ENCODE measurements around the gene REG1B. TPM values are rescaled to one million over a fixed set of nuclear protein-coding genes. Genes with fewer than 3 reads are reported as not detected.

The REG1B gene
- total RNA-seq, 1 donor from 2014 or later = not detected

DNA sequence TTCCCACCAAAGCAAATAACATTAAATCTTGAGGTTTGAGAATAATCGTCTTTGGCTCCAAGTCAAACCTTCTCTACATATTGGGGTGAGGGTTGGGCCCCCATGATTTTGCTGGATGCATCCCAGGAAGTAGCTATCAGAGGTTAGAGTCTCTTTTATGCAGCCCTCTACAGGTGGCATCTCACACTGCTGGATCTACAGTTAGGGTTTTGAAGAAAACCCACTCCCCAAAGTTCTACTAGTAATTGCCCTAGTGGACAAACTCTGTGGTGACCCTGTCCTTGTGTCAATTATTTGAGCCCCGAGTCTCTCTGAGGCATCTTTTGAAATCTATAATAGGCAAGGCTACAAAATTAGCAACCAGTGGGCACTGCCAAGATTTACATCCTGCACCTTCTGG is 17.5 kb upstream of the REG1B start:
- DNase-seq (ENCODE audit: low spot score) = no peak
- H3K27ac Mint-ChIP-seq = no peak overlapping the region
- H3K4me1 Mint-ChIP-seq (ENCODE audit: low read depth) = no peaks in the 10 kb centered on the region
- H3K36me3 Mint-ChIP-seq (ENCODE audit: low read depth) = no peaks in the 10 kb centered on the region
- no peaks in the 10 kb centered on the region for H3K27me3 Mint-ChIP-seq (ENCODE audit: low read depth)
- no peak overlapping the region for H3K4me3 Mint-ChIP-seq (ENCODE audit: low read depth)
- H3K9me3 Mint-ChIP-seq = peaks cover 19% of the 10 kb centered on the region
- intact Hi-C loops (cut with micrococcal nuclease) = no loop called here

DNA sequence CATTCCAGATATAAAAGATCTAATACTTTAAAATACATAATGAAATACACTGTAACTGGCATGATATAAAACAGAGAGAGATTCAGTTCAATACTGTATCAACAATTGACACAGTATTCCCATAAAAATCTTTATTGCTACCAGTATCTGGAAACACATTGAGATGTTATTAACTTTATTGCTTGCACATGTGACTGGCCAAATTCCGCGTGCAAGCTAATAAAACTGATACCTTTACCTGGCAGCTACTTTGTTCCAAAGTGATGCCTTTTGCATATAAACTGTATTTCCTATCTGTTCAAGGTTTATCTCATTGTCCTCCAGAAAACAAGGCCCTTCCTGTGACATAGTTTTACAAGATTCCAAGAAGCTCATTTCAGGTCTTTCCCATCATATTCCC is 15.4 kb upstream of the REG1B start:
- H3K9me3 Mint-ChIP-seq = peaks cover 17% of the 10 kb centered on the region
- no peaks in the 10 kb centered on the region for H3K36me3 Mint-ChIP-seq (ENCODE audit: low read depth)
- no peaks in the 10 kb centered on the region for H3K27me3 Mint-ChIP-seq (ENCODE audit: low read depth)
- no peak for DNase-seq (ENCODE audit: low spot score)
- no peaks in the 10 kb centered on the region for H3K4me1 Mint-ChIP-seq (ENCODE audit: low read depth)
- H3K4me3 Mint-ChIP-seq (ENCODE audit: low read depth) = no peak overlapping the region
- H3K27ac Mint-ChIP-seq = no peak overlapping the region
- intact Hi-C loops (cut with micrococcal nuclease) = no loop called here

DNA sequence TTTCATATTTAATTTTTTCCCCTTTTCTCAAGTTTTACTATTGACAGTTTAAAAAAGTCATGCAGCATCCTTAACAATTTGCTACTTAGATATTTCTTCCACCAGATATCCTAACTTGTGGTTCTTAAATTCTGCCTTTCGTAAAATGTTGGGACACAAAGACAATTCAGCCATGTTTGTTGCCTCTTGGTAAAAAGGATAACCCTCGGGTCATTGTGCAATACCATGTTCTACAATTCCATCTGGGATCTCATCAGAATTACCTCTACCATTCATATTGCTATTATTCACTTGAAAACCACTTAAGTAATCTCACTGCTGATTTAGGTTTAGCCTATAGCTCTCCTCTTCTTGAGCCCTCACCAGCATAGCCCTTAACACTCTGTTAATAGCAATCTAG is 13.2 kb upstream of the REG1B start:
- intact Hi-C loops (cut with micrococcal nuclease) = no loop called here
- H3K4me1 Mint-ChIP-seq (ENCODE audit: low read depth) = no peaks in the 10 kb centered on the region
- no peak overlapping the region for H3K27ac Mint-ChIP-seq
- H3K27me3 Mint-ChIP-seq (ENCODE audit: low read depth) = no peaks in the 10 kb centered on the region
- no peaks in the 10 kb centered on the region for H3K36me3 Mint-ChIP-seq (ENCODE audit: low read depth)
- peaks cover 29% of the 10 kb centered on the region for H3K9me3 Mint-ChIP-seq
- DNase-seq (ENCODE audit: low spot score) = no peak
- H3K4me3 Mint-ChIP-seq (ENCODE audit: low read depth) = no peak overlapping the region

DNA sequence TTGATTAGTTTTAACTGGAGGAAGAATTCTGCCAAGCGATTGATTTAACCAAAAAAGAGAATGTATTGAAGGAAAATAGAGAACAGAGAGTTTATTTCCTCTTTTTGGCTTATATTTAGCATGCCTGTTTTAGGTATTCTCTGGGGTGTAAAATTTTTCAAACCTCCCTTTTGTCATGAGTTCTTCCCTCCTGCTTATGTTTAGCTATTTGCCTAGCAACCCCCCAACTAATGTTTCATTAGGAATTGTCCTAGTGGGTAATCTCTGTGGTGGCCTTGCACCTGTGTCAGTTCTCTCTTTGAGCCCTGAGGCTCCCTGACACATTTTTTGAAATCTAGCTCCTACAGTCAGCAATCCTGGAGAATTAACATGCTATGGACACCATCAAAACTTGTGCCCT is 12.5 kb upstream of the REG1B start:
- Mint-ChIP-seq H3K27ac (no peak overlapping the region), H3K27me3 (ENCODE audit: low read depth) (no peaks in the 10 kb centered on the region), H3K9me3 (peaks cover 29% of the 10 kb centered on the region), H3K4me1 (ENCODE audit: low read depth) (no peaks in the 10 kb centered on the region), H3K4me3 (ENCODE audit: low read depth) (no peak overlapping the region), H3K36me3 (ENCODE audit: low read depth) (no peaks in the 10 kb centered on the region)
- no peak for DNase-seq (ENCODE audit: low spot score)
- intact Hi-C loops (cut with micrococcal nuclease) = no loop called here

DNA sequence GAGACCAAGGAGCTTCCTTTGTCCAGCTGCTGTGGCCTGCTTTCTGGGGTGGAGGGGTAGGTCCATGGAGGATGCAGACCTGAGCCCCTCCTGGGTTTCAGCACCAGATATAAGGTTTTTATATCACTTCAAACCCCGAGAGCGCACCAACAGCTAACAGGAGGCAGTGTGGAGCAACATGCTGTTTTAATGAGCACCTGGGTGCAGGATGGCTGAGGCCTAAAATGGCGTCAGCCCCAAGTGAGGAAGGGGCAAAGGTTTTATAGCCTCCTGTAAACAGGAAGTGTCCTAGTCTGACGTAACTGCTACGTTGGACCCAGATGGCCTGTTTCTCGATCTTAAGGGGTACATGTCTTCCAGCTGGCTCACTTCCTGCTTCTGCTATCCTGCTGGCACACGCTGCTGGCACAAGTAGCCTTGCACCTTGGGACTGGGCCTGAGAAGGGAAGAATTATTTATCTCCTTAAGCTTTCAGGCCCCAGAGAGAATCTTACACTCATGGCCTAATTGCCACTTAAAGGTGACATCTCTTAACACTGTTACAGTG is 11.4 kb upstream of the REG1B start:
- DNase-seq (ENCODE audit: low spot score) = no peak
- H3K27ac Mint-ChIP-seq = no peak overlapping the region
- intact Hi-C loops (cut with micrococcal nuclease) = no loop called here
- H3K4me3 Mint-ChIP-seq (ENCODE audit: low read depth) = no peak overlapping the region
- no peaks in the 10 kb centered on the region for H3K4me1 Mint-ChIP-seq (ENCODE audit: low read depth)
- H3K27me3 Mint-ChIP-seq (ENCODE audit: low read depth) = no peaks in the 10 kb centered on the region
- H3K9me3 Mint-ChIP-seq = peaks cover 29% of the 10 kb centered on the region
- H3K36me3 Mint-ChIP-seq (ENCODE audit: low read depth) = no peaks in the 10 kb centered on the region

DNA sequence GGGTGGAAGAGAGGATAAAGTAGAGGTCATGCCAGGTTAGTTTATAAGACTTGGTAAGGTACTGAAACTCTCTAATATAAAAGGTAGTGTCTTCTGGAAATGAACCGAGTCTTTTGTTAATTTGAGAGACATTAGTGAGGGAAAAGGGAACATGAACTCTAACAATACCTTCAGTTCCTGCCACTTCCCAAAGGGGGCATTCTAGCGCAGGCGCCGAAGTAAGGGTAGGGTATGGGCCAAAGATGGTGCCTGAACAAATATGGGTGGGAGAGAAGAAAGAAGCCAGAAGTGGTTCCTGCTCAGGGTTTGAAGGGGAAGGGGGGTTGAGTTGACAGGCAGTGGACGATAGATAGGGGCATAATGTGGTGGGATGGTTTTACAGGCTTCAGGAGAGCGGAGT is 10.1 kb upstream of the REG1B start:
- no peaks in the 10 kb centered on the region for H3K36me3 Mint-ChIP-seq (ENCODE audit: low read depth)
- H3K9me3 Mint-ChIP-seq = peaks cover 25% of the 10 kb centered on the region
- DNase-seq (ENCODE audit: low spot score) = no peak
- no peak overlapping the region for H3K4me3 Mint-ChIP-seq (ENCODE audit: low read depth)
- no peaks in the 10 kb centered on the region for H3K4me1 Mint-ChIP-seq (ENCODE audit: low read depth)
- no peak overlapping the region for H3K27ac Mint-ChIP-seq
- no peaks in the 10 kb centered on the region for H3K27me3 Mint-ChIP-seq (ENCODE audit: low read depth)
- intact Hi-C loops (cut with micrococcal nuclease) = no loop called here

DNA sequence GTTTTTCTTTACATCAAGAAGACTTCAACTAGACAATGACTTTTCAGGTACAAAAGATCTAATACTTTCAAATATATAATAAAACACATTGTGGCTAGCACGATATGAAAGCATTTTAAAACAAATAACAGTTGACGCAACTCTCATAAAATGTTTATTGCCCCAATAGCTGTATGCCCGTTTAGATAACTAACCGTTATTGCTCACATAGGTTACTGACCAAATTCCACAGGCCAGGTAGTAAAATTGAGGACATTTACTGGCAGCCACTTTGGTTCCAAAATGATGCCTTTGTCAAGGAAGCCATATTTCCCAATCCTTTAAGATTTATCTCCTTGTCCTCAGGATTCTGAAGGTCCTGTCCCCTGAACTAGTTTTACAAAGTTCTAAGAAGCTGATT is 2.9 kb upstream of the REG1B start:
- Mint-ChIP-seq H3K4me3 (ENCODE audit: low read depth) (no peak overlapping the region), H3K36me3 (ENCODE audit: low read depth) (no peaks in the 10 kb centered on the region)

DNA sequence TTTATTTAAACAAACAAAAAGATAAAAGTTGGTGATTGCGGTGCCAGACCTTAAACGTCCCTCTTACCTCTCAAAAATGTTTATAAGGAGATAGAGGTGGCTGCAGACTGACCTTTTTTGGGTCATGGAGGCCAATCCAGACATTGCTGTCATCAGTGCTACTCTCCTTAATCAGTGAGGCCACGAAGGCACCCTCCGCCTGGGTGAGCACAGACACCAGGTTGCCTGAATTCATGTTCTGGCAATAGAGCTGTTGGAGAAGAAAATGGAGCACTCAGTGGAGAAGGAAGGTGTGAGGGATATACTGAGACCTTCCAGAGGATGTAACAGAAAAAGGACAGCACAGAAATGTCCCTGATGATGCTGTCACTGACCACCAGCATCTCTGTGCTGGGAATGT is 1.5 kb downstream of the REG1B start:
- Mint-ChIP-seq H3K27ac (no peak overlapping the region), H3K36me3 (ENCODE audit: low read depth) (no peaks in the 10 kb centered on the region), H3K9me3 (peaks cover 33% of the 10 kb centered on the region), H3K27me3 (ENCODE audit: low read depth) (no peaks in the 10 kb centered on the region), H3K4me1 (ENCODE audit: low read depth) (no peaks in the 10 kb centered on the region), H3K4me3 (ENCODE audit: low read depth) (no peak overlapping the region)
- no peak for DNase-seq (ENCODE audit: low spot score)
- intact Hi-C loops (cut with micrococcal nuclease) = no loop called here

More for the DNA sequence above, 2.9 kb upstream of the REG1B start:
- intact Hi-C loops (cut with micrococcal nuclease) = no loop called here
- H3K9me3 Mint-ChIP-seq = peaks cover 23% of the 10 kb centered on the region
- no peaks in the 10 kb centered on the region for H3K4me1 Mint-ChIP-seq (ENCODE audit: low read depth)
- no peaks in the 10 kb centered on the region for H3K27me3 Mint-ChIP-seq (ENCODE audit: low read depth)
- DNase-seq (ENCODE audit: low spot score) = no peak
- H3K27ac Mint-ChIP-seq = no peak overlapping the region

DNA sequence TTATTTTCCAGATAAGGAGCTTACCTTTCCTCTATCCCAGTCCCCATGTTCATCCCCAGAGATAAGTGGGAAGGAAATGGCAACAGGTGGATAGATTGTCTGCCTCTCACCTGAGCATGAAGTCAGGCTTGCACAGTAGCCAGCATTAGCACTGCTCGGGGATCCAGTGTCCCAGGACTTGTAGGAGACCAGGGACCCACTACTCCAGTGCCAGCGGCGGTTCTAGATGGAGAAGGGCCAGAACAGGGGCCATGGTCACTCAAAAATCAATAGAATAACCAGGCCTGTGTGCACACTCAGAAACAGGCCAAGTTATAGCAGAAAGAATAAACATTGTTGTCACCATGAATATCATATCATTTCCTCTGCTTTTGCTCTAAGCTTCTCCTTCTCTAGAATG is 2.4 kb downstream of the REG1B start:
- no peak overlapping the region for H3K27ac Mint-ChIP-seq
- H3K27me3 Mint-ChIP-seq (ENCODE audit: low read depth) = no peaks in the 10 kb centered on the region
- H3K36me3 Mint-ChIP-seq (ENCODE audit: low read depth) = no peaks in the 10 kb centered on the region
- intact Hi-C loops (cut with micrococcal nuclease) = no loop called here
- H3K4me3 Mint-ChIP-seq (ENCODE audit: low read depth) = no peak overlapping the region
- H3K4me1 Mint-ChIP-seq (ENCODE audit: low read depth) = no peaks in the 10 kb centered on the region
- DNase-seq (ENCODE audit: low spot score) = no peak
- H3K9me3 Mint-ChIP-seq = peaks cover 33% of the 10 kb centered on the region

DNA sequence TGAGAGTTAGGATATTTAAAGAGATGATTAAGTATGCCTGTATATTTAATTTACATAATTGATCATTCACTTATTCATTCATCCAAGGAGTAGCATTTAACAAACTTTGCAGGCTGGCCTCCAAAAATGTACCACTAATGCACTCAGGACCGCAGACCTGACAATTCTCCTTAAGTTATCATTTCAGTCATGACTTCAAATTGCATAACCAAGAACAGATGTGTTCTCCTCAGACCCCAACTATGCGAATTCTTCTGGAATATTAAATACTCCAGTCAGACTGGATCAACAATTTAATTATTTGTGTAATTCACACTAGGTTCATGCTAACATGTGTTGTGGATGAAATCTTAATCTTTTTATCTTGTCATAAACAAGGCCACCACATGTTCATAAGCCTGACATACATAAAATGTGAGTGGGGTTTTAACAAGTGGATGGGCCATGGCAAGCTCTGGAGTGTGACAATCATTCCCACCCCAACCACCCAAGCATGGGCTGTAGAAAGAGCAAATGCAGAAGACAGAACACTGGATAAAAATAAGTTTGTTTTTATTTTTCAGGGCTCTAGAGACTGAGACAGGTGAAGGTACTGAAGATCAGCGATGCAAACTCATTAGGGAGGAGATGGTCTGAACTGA is 3.2 kb downstream of the REG1B start:
- no peaks in the 10 kb centered on the region for H3K36me3 Mint-ChIP-seq (ENCODE audit: low read depth)
- intact Hi-C loops (cut with micrococcal nuclease) = no loop called here
- no peak overlapping the region for H3K27ac Mint-ChIP-seq
- H3K4me1 Mint-ChIP-seq (ENCODE audit: low read depth) = no peaks in the 10 kb centered on the region
- no peak for DNase-seq (ENCODE audit: low spot score)
- H3K9me3 Mint-ChIP-seq = peaks cover 35% of the 10 kb centered on the region
- H3K4me3 Mint-ChIP-seq (ENCODE audit: low read depth) = no peak overlapping the region
- no peaks in the 10 kb centered on the region for H3K27me3 Mint-ChIP-seq (ENCODE audit: low read depth)

DNA sequence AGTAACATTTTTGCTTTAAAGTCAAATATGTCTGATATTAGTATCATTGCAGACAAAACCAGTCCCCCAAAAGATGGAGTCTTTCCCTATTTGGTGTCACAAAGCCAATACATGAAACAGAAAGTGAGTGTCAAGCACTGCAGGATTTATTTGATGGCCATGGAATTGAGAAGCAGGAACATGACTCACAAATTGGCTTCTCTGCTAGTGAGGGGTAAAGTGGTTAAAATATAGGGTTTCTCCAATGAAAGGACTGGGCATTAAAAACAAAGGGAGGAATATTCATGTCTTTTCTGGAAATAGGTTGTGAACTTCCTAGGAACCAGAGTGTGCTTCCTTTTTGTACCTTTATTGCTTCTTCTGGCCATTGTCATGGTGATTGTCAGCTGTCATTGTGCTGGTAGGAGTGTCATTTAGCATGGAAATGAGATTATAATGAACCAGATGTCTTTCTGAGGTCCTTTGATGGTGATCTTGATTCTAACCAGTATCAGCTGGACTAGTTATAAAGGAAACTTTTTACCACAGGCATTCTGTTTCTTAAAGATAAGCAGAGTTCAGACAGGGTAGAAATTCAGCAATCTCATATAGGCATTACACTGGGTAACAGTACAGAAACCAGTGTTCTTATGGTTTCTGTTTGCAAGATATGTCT is 4.1 kb downstream of the REG1B start:
- H3K9me3 Mint-ChIP-seq = peaks cover 43% of the 10 kb centered on the region
- no peaks in the 10 kb centered on the region for H3K27me3 Mint-ChIP-seq (ENCODE audit: low read depth)
- H3K4me3 Mint-ChIP-seq (ENCODE audit: low read depth) = no peak overlapping the region
- no peaks in the 10 kb centered on the region for H3K4me1 Mint-ChIP-seq (ENCODE audit: low read depth)
- no peak for DNase-seq (ENCODE audit: low spot score)
- no peaks in the 10 kb centered on the region for H3K36me3 Mint-ChIP-seq (ENCODE audit: low read depth)
- no peak overlapping the region for H3K27ac Mint-ChIP-seq
- intact Hi-C loops (cut with micrococcal nuclease) = no loop called here

DNA sequence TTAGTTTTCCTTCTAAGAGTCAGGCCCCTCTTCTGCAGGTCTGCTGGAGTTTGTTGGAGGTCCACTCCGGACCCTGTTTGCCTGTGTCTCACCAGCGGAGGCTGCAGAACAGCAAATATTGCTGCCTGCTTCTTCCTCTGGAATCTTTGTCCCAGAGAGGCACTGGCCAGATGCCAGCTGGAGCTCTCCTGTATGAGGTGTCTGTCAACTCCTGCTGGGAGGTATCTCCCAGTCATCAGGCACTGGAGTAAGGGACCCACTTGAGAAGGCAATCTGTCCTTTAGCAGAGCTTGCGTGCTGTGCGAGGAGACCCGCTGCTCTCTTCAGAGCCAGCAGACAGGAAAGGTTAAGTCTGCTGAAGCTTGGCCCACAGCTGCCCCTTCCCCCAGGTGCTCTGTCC is 4.8 kb downstream of the REG1B start:
- H3K4me1 Mint-ChIP-seq (ENCODE audit: low read depth) = no peaks in the 10 kb centered on the region
- peaks cover 43% of the 10 kb centered on the region for H3K9me3 Mint-ChIP-seq
- no peaks in the 10 kb centered on the region for H3K36me3 Mint-ChIP-seq (ENCODE audit: low read depth)
- H3K27ac Mint-ChIP-seq = no peak overlapping the region
- intact Hi-C loops (cut with micrococcal nuclease) = no loop called here
- DNase-seq (ENCODE audit: low spot score) = no peak
- no peak overlapping the region for H3K4me3 Mint-ChIP-seq (ENCODE audit: low read depth)
- H3K27me3 Mint-ChIP-seq (ENCODE audit: low read depth) = no peaks in the 10 kb centered on the region

DNA sequence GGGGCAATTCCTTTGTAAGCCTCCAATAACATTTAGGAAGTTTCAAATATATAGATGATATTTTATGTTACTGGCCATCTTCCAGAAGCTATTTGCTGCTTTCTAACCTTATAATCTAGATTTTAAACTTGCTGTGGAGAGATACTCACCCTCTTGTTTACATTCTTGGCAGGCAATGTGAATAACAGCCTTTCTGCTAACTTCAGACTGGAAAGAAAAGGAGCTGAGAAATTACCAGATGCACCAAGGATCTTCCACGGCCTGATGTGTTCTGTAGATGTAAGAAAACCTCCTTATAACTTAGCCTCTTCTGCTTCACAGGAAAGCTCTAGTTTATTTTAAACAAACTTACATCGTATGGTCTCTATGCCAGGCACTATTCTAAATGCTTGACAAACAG is 16.7 kb downstream of the REG1B start:
- no peaks in the 10 kb centered on the region for H3K27me3 Mint-ChIP-seq (ENCODE audit: low read depth)

More for the DNA sequence above, 16.7 kb downstream of the REG1B start:
- Mint-ChIP-seq H3K36me3 (ENCODE audit: low read depth) (no peaks in the 10 kb centered on the region), H3K4me3 (ENCODE audit: low read depth) (no peak overlapping the region), H3K9me3 (peaks cover 21% of the 10 kb centered on the region), H3K27ac (no peak overlapping the region), H3K4me1 (ENCODE audit: low read depth) (no peaks in the 10 kb centered on the region)
- no peak for DNase-seq (ENCODE audit: low spot score)
- intact Hi-C loops (cut with micrococcal nuclease) = no loop called here

Data from activated T-helper 2 cell treated with anti-CD3 and anti-CD28 coated beads, Interferon-gamma antibody, Interleukin-2, Interleukin-4, amounts not matched to agents 10 μg/mL and 5 μg/mL and 100 μg/mL, durations not matched to agents 14 hours and 24 hours and 36 hours (primary cell).